K562 (cell line): ENCODE data around the gene ZBTB38. TPM values are rescaled to one million over a fixed set of nuclear protein-coding genes. Genes with fewer than 3 reads are reported as not detected.

Source experiments
- ATAC-seq: fragments of 200-7000 bp; cut with Tn5 transposase; 3 replicates; pipeline ENCODE4 v1.9.1; 2020; ENCODE audit warnings: moderate library complexity
- BruUV-seq: library from RNA; stranded (reverse); fragments of 400-500 nt; replicated peaks from 2 replicates; lab custom pipeline; 2021; lab: Mats Ljungman, UMichigan
- CTCF ChIA-PET: fragments of 300-600 bp; formaldehyde crosslinking; extraction: SDS; loops from one replicate; lab custom pipeline; 2021; ENCODE audit warnings: low intra/inter-chr PET ratio; lab: Yijun Ruan, JAX
- POLR2A ChIA-PET: fragments of 300-600, 350-650 bp; sonication (Branson Sonifier 250); formaldehyde crosslinking; extraction: SDS; loops from one replicate; lab custom pipeline; 2021; ENCODE audit warnings: antibody characterized with exemption, inconsistent platforms; lab: Yijun Ruan, JAX
- DNase-seq, 4 experiments: peaks; one replicate each; pipeline versions ENCODE4 v3.0.0 to v3.0.0-alpha.2; 2011 to 2018; ENCODE audit warnings: low spot score in 3 of 4, mixed read lengths in 3 of 4; ENCODE audit errors: extremely low read depth in 1 of 4
- FAIRE-seq: peaks from 2 replicates; lab custom pipeline; 2011; peaks lifted over from hg19 to GRCh38; lab: Jason Lieb, UNC
- H2AFZ ChIP-seq: 2 replicates; pipeline ENCODE4 v1.6.0; 2011; ENCODE audit warnings: low read depth, low read length, control low read depth, inconsistent platforms
- H3K27ac ChIP-seq: fragments of 200-600 bp; 3 replicates; pipeline ENCODE4 v1.8.0; 2011; ENCODE audit warnings: low read depth, mild to moderate bottlenecking, control low read depth, inconsistent platforms, low read length, moderate library complexity, mixed read lengths; ENCODE audit errors: extremely low read depth
- H3K27me3 ChIP-seq, 2 experiments: fragments of 300-600 bp in 1 of 2; 2 replicates in 1 of 2; 3 replicates in 1 of 2; pipeline versions ENCODE4 v1.6.0 to v1.8.0; 2011; ENCODE audit warnings: inconsistent platforms in 2 of 2, low read length in 2 of 2, mild to moderate bottlenecking in 1 of 2, mixed read lengths in 1 of 2, moderate library complexity in 1 of 2; ENCODE audit not compliant: control insufficient read depth in 2 of 2, insufficient read depth in 2 of 2
- H3K36me3 ChIP-seq: fragments of 300-600 bp; 3 replicates; pipeline ENCODE4 v1.8.0; 2011; ENCODE audit warnings: mild to moderate bottlenecking, low read length, inconsistent platforms; ENCODE audit not compliant: control insufficient read depth, insufficient read depth
- H3K4me1 ChIP-seq, 2 experiments: fragments of 200-600 bp in 1 of 2; replicated peaks in 1 of 2; 2 replicates in 1 of 2; 3 replicates in 1 of 2; pipeline versions ENCODE4 v1.5.1 to v1.8.0; 2011; ENCODE audit warnings: inconsistent platforms in 2 of 2, low read length in 2 of 2, mild to moderate bottlenecking in 1 of 2, mixed read lengths in 1 of 2, moderate library complexity in 1 of 2; ENCODE audit not compliant: control insufficient read depth in 2 of 2, insufficient read depth in 2 of 2
- H3K4me2 ChIP-seq: 2 replicates; pipeline ENCODE4 v1.6.1; 2011; ENCODE audit warnings: low read length, control low read depth, inconsistent platforms, mixed read lengths; ENCODE audit not compliant: insufficient read depth
- H3K4me3 ChIP-seq: fragments of 200-600 bp; sonication (generic), shearing (Covaris generic); 2 replicates; pipeline ENCODE4 v1.5.1; 2016; ENCODE audit warnings: control low read depth, inconsistent platforms
- H3K79me2 ChIP-seq: fragments of 200-600 bp; 3 replicates; pipeline ENCODE4 v1.8.0; 2011; ENCODE audit warnings: low read length, inconsistent platforms; ENCODE audit not compliant: control insufficient read depth, insufficient read depth
- H3K9ac ChIP-seq, 2 experiments: 2 replicates each; pipeline versions ENCODE4 v1.6.0 to v1.6.1; 2011; ENCODE audit warnings: low read depth in 2 of 2, low read length in 2 of 2, control low read depth in 1 of 2, inconsistent platforms in 1 of 2, mild to moderate bottlenecking in 1 of 2, mixed read lengths in 1 of 2; ENCODE audit not compliant: insufficient read depth in 1 of 2
- H3K9me1 ChIP-seq: one replicate; pipeline ENCODE4 v1.6.0; 2011; ENCODE audit warnings: inconsistent platforms, mild to moderate bottlenecking, low read length, moderate library complexity; ENCODE audit not compliant: control insufficient read depth, insufficient read depth
- H3K9me3 ChIP-seq: replicated peaks from 2 replicates; pipeline ENCODE4 v1.5.1; 2011; ENCODE audit warnings: low read depth, low read length, inconsistent platforms; ENCODE audit not compliant: control insufficient read depth, insufficient read depth
- H4K20me1 ChIP-seq: replicated peaks from 2 replicates; pipeline ENCODE4 v1.6.1; 2011; ENCODE audit warnings: low read length, inconsistent platforms, mixed read lengths; ENCODE audit not compliant: control insufficient read depth, insufficient read depth
- CBFA2T3 ChIP-seq: fragments of 450-650 bp; IDR thresholded peaks from 2 replicates; pipeline ENCODE4 v1.6.1; 2017
- CHD2 ChIP-seq: IDR thresholded peaks from 2 replicates; pipeline ENCODE4 v1.6.1; 2011; ENCODE audit warnings: low read depth, low read length
- HDAC1 ChIP-seq, 2 experiments: fragments of 450-650 bp; IDR thresholded peaks; 2 replicates each; pipeline ENCODE4 v1.6.1; 2016 to 2017; ENCODE audit warnings: inconsistent platforms in 1 of 2, mild to moderate bottlenecking in 1 of 2, moderate library complexity in 1 of 2
- HNRNPLL ChIP-seq: fragments of 200-400 bp; formaldehyde crosslinking; IDR thresholded peaks from 2 replicates; pipeline ENCODE4 v1.6.1; 2017; ENCODE audit warnings: low read length, low read depth, mild to moderate bottlenecking; ENCODE audit not compliant: poor library complexity, severe bottlenecking
- KLF16 ChIP-seq: IDR thresholded peaks from 2 replicates; pipeline ENCODE4 v1.6.1; 2016; ENCODE audit warnings: antibody characterized with exemption
- NUFIP1 ChIP-seq: fragments of 450-650 bp; IDR thresholded peaks from 2 replicates; pipeline ENCODE4 v1.6.1; 2018; ENCODE audit not compliant: partially characterized antibody
- POLR2AphosphoS2 ChIP-seq: IDR thresholded peaks from 2 replicates; pipeline ENCODE4 v1.6.1; 2012; ENCODE audit warnings: low read length, improper control_type of control experiment
- RCOR1 ChIP-seq, 2 experiments: IDR thresholded peaks; 2 replicates each; pipeline ENCODE4 v1.6.1; 2012; ENCODE audit warnings: low read depth in 2 of 2, low read length in 2 of 2, borderline replicate concordance in 1 of 2, improper control_type of control experiment in 1 of 2
- SAFB2 ChIP-seq: fragments of 200-400 bp; formaldehyde crosslinking; IDR thresholded peaks from 2 replicates; pipeline ENCODE4 v1.6.1; 2018; ENCODE audit warnings: borderline replicate concordance, low read length, low read depth, moderate library complexity; ENCODE audit not compliant: severe bottlenecking
- SMARCB1 ChIP-seq: IDR thresholded peaks from 2 replicates; pipeline ENCODE4 v1.6.1; 2011; ENCODE audit warnings: improper control_type of control experiment, low read depth; ENCODE audit not compliant: insufficient read length
- XRCC3 ChIP-seq: fragments of 450-650 bp; IDR thresholded peaks from 2 replicates; pipeline ENCODE4 v1.6.1; 2017; ENCODE audit warnings: mild to moderate bottlenecking, moderate library complexity
- YBX1 ChIP-seq: fragments of 450-650 bp; IDR thresholded peaks from 2 replicates; pipeline ENCODE4 v1.7.1; 2016; ENCODE audit warnings: mild to moderate bottlenecking
- ZNF561 ChIP-seq: fragments of 450-650 bp; formaldehyde crosslinking; conservative IDR thresholded peaks from 2 replicates; pipeline ENCODE4 v1.4.0; 2020; ENCODE audit warnings: mild to moderate bottlenecking, moderate library complexity
- ZNF75A ChIP-seq: fragments of 450-650 bp; formaldehyde crosslinking; IDR thresholded peaks from 2 replicates; pipeline ENCODE4 v1.4.0; 2020; ENCODE audit warnings: mild to moderate bottlenecking
- ZNF778 ChIP-seq: fragments of 450-650 bp; formaldehyde crosslinking; IDR thresholded peaks from 2 replicates; pipeline ENCODE4 v1.4.0; 2020; ENCODE audit warnings: mild to moderate bottlenecking, moderate library complexity
- ZNF79 ChIP-seq: fragments of 250-450 bp; sonication (Bioruptor Pico); IDR thresholded peaks from 2 replicates; pipeline ENCODE4 v1.4.0; 2020; ENCODE audit warnings: low read depth, mild to moderate bottlenecking, moderate library complexity
- WGBS: fragments of 100-300 bp; shearing (Covaris generic); methylation state at CpG from one replicate; pipeline ENCODE4 v1.1.6; 2016; ENCODE audit warnings: low coverage, mixed read lengths; ENCODE audit not compliant: insufficient coverage; ENCODE audit errors: missing lambda C conversion rate; 5-methylcytosine and 5-hydroxymethylcytosine counted together
- in situ Hi-C: fragments of 300-500 bp; cut with MboI; formaldehyde crosslinking; loops from 4 replicates; pipeline ENCODE4 v1.15.0; 2018; ENCODE audit warnings: inconsistent platforms, mixed read lengths
- intact Hi-C: fragments of 100-400 bp; cut with micrococcal nuclease; formaldehyde crosslinking; loops from 2 replicates; pipeline ENCODE4 v1.14.2; 2022
- polyA plus RNA-seq, 8 experiments: library from polyadenylated mRNA; depleted of rRNA in 4 of 8; stranded (reverse) in 5 of 8; unstranded in 3 of 8; fragments of >200 nt; fragmentation: Nextera tagmentation in 2 of 8; fragmentation: Illumina TruSeq in 1 of 8; extraction: Ambion mirVana in 2 of 8; extraction: Trizol in 1 of 8; gene quantifications; 2 replicates each; pipeline versions ENCODE4 v1.2.1 to v1.2.3, GENCODE V29; 2011 to 2014; ENCODE audit warnings: inconsistent platforms in 1 of 8, missing spikeins in 1 of 8
- total RNA-seq, 7 experiments: library from RNA; depleted of rRNA in 6 of 7; stranded (reverse); fragments of >200 nt in 6 of 7; fragmentation: Illumina TruSeq in 2 of 7; extraction: Trizol in 2 of 7; gene quantifications; 2 replicates each; pipeline versions ENCODE4 v1.2.1 to v1.2.3, GENCODE V29; 2011 to 2021; ENCODE audit warnings: low replicate concordance in 1 of 7
- TF ChIP-seq, protein P1 (sequence below): fragments of 250-450 bp; sonication (Bioruptor Pico); IDR thresholded peaks from 2 replicates; pipeline ENCODE4 v1.4.0; 2020; ENCODE audit warnings: mild to moderate bottlenecking
- TF ChIP-seq, protein P2 (sequence below): sonication (generic); formaldehyde crosslinking; IDR thresholded peaks from 2 replicates; pipeline ENCODE4 v1.4.0; 2020; ENCODE audit warnings: mild to moderate bottlenecking, missing genetic modification reagents

The ZBTB38 gene
- total and polyA plus RNA-seq, 9 of the 15 experiments (the other 6 are each of a cell fraction or from before 2014, with no cell fraction given): 12.1 to 39.4 (median 22.9) TPM

- DNase-seq: no peak
- Histone ChIP-seq H3K27ac (no peak overlapping the region), H3K27me3 (no peaks in the 10 kb centered on the region), H3K79me2 (no peaks in the 10 kb centered on the region), H2AFZ (no peak overlapping the region), H3K9me3 (no peaks in the 10 kb centered on the region), H3K9ac (no peak overlapping the region), H3K9me1 (peaks cover 3% of the 10 kb centered on the region), H3K4me3 (no peak overlapping the region), H3K4me2 (no peak overlapping the region), H3K36me3 (peaks cover 59% of the 10 kb centered on the region), H3K4me1 (no peaks in the 10 kb centered on the region), H4K20me1 (no peaks in the 10 kb centered on the region; the same call in 1 of the 2 replicates)
- intact Hi-C loops: no loop called here
- whole genome bisulfite sequencing: 67% methylated on average over 2 of the region's 2 CpGs
- no peak for FAIRE-seq
- BruUV-seq: no TSS peak
- in situ Hi-C loops: no loop called here
- POLR2A ChIA-PET: interaction anchor here (0.7 to 1.4 kb wide), 2 partner anchors 11 to 675 kb away, joined by 3 to 4 read pairs; no protein-coding TSS in a partner anchor
- CTCF ChIA-PET: no interaction called here
- TF ChIP-seq XRCC3 (no peak), ZNF778 (no peak), HNRNPLL (no peak), RCOR1 (IDR thresholded peaks at IDR 0.05; ENCODE audit: borderline replicate concordance in 1 of 2, low read depth in 2 of 2, low read length in 2 of 2) (no peak), NUFIP1 (no peak), CHD2 (no peak), SMARCB1 (no peak), SAFB2 (no peak), POLR2AphosphoS2 (no peak), YBX1 (no peak), HDAC1 (IDR thresholded peaks at IDR 0.05) (no peak), ZNF79 (CRISPR knock-in tag) (no peak), ZNF561 (CRISPR knock-in tag) (no peak), KLF16 (no peak), CBFA2T3 (no peak), ZNF75A (CRISPR knock-in tag) (no peak)
- TF ChIP-seq, protein P1, sequence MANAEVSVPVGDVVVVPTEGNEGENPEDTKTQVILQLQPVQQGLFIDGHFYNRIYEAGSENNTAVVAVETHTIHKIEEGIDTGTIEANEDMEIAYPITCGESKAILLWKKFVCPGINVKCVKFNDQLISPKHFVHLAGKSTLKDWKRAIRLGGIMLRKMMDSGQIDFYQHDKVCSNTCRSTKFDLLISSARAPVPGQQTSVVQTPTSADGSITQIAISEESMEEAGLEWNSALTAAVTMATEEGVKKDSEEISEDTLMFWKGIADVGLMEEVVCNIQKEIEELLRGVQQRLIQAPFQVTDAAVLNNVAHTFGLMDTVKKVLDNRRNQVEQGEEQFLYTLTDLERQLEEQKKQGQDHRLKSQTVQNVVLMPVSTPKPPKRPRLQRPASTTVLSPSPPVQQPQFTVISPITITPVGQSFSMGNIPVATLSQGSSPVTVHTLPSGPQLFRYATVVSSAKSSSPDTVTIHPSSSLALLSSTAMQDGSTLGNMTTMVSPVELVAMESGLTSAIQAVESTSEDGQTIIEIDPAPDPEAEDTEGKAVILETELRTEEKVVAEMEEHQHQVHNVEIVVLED (CRISPR knock-in tag): no peak
- TF ChIP-seq, protein P2, sequence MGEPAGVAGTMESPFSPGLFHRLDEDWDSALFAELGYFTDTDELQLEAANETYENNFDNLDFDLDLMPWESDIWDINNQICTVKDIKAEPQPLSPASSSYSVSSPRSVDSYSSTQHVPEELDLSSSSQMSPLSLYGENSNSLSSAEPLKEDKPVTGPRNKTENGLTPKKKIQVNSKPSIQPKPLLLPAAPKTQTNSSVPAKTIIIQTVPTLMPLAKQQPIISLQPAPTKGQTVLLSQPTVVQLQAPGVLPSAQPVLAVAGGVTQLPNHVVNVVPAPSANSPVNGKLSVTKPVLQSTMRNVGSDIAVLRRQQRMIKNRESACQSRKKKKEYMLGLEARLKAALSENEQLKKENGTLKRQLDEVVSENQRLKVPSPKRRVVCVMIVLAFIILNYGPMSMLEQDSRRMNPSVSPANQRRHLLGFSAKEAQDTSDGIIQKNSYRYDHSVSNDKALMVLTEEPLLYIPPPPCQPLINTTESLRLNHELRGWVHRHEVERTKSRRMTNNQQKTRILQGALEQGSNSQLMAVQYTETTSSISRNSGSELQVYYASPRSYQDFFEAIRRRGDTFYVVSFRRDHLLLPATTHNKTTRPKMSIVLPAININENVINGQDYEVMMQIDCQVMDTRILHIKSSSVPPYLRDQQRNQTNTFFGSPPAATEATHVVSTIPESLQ (CRISPR knock-in tag): no peak
- no peak for ATAC-seq
These were observed 12.7 kb downstream of the ZBTB38 start for GRCh38 chr3:141380987-141381386.
